ENCODE data around the gene ZC3H13. TPM values are rescaled to one million over a fixed set of nuclear protein-coding genes. Genes with fewer than 3 reads are reported as not detected.

Gene ZC3H13
- total and polyA plus RNA-seq, 2 of the 4 experiments (the other 2 are of a cell fraction), result 7.7 to 10.8 TPM

GRCh38 chr13:46041419-46041839 is 11.1 kb downstream of the ZC3H13 start:
- H3K4me1 ChIP-seq (ENCODE audit: control insufficient read depth, insufficient read depth, low read length), result peaks cover 4% of the 10 kb centered on the region
- H2BK120ac ChIP-seq (ENCODE audit: low read depth, low read length), result no peak overlapping the region
- no peak overlapping the region for H3K4ac ChIP-seq (ENCODE audit: low read depth, low read length)
- WGBS, 2 experiments (ENCODE audit: extremely low coverage in 2 of 2, insufficient read length in 1 of 2), result no CpG with 5 or more reads among the region's 4 CpGs
- no peak overlapping the region for H2AK5ac ChIP-seq (ENCODE audit: low read depth, low read length)
- H3K9me1 ChIP-seq (ENCODE audit: insufficient read depth, low read length), result peaks cover 11% of the 10 kb centered on the region; the same call in 1 of the 2 replicates
- in situ Hi-C loops (cut with MboI; ENCODE audit: low sequenced_read_pairs) (no loop called here), intact Hi-C loops (cut with micrococcal nuclease) (loop anchor here (1.0 kb wide), 1 partner anchor 11 kb away; the partner anchor contains the start of gene ZC3H13), dilution Hi-C loops (cut with HindIII; ENCODE audit: low sequenced_read_pairs, unreplicated experiment) (no loop called here)
- no peak overlapping the region for H4K8ac ChIP-seq (ENCODE audit: low read depth in 2 of 2, low read length in 2 of 2)
- H2BK5ac ChIP-seq (ENCODE audit: low read depth, low read length, poor library complexity, severe bottlenecking), result no peak overlapping the region
- no TSS peak for BruUV-seq (replicated peaks)
- H4K91ac ChIP-seq (ENCODE audit: insufficient read depth, low read depth, low read length), result no peak overlapping the region
- no peak overlapping the region for H2AK9ac ChIP-seq (replicated peaks; ENCODE audit: low read depth, low read length, poor library complexity)
- no peak overlapping the region for H3K9ac ChIP-seq (ENCODE audit: low read depth, low read length)
- peaks cover 12 to 27% of the 10 kb centered on the region in 2 experiments; a peak in 3 of 4 replicates for H3K79me1 ChIP-seq (ENCODE audit: low read depth in 1 of 2, low read length in 2 of 2)
- H2BK20ac ChIP-seq (ENCODE audit: low read depth, low read length), result no peak overlapping the region
- no peak overlapping the region for H2BK15ac ChIP-seq (ENCODE audit: low read depth, low read length)
- H4K5ac ChIP-seq (ENCODE audit: low read depth, low read length), result no peak overlapping the region
- TF ChIP-seq CEBPB (IDR thresholded peaks at IDR 0.05; ENCODE audit: low read depth, low read length) (peak; percentile 47; the same call in 1 of the 2 replicates), ELK1 (IDR thresholded peaks at IDR 0.05; ENCODE audit: borderline replicate concordance, low read depth, low read length) (no peak)
- no peak overlapping the region; the same call in 1 of the 2 replicates for H3K4me2 ChIP-seq (ENCODE audit: low read depth, low read length)
- peak; percentile 66 for DNase-seq
- no peaks in the 10 kb centered on the region for H3K9me3 ChIP-seq (ENCODE audit: control insufficient read depth, insufficient read depth, low read length)
- H3K27ac ChIP-seq (ENCODE audit: insufficient read depth, low read length), result no peak overlapping the region
- POLR2A ChIA-PET (ENCODE audit: unreplicated experiment), result no interaction called here
- H3K56ac ChIP-seq (ENCODE audit: extremely low read depth, insufficient read depth, low read length), result no peak overlapping the region
- peak; percentile 22 for ATAC-seq (ENCODE audit: low read depth)
- no peak overlapping the region for H3K14ac ChIP-seq (replicated peaks; ENCODE audit: low read depth, low read length)
- no peak overlapping the region for H3K23ac ChIP-seq (ENCODE audit: low read depth, low read length)
- CTCF ChIA-PET, result interaction anchor here (0.5 kb wide), 1 partner anchor 76 kb away, joined by 3 read pairs; no protein-coding TSS in a partner anchor
- H4K20me1 ChIP-seq (ENCODE audit: insufficient read depth, low read length), result peaks cover 11% of the 10 kb centered on the region
- no peak overlapping the region for H3K18ac ChIP-seq (ENCODE audit: low read depth, low read length)
- no peak overlapping the region for H2AFZ ChIP-seq (replicated peaks; ENCODE audit: low read length, poor library complexity)
- H3K36me3 ChIP-seq (ENCODE audit: control insufficient read depth, insufficient read depth, low read length), result peaks cover 7% of the 10 kb centered on the region
- H3K27me3 ChIP-seq (ENCODE audit: control insufficient read depth, insufficient read depth, low read length), result no peaks in the 10 kb centered on the region
- H3K4me3 ChIP-seq (ENCODE audit: insufficient read depth, low read depth, low read length), result no peak overlapping the region

All from IMR-90 (cell line).